OCI-LY1 (cell line): ENCODE measurements around the gene SPSB1.
A peak's percentile ranks its signal among the peaks of the same experiment; 100 is the strongest.

Experiments used
- H2AFZ ChIP-seq: fragments of 200-600 bp; sonication (generic), shearing (Covaris generic); 2 replicates; pipeline ENCODE4 v1.6.0; 2014; ENCODE audit warnings: antibody characterized with exemption, mild to moderate bottlenecking, low read length
- H3F3A ChIP-seq: fragments of 200-600 bp; sonication (generic), shearing (Covaris generic); 2 replicates; pipeline ENCODE4 v1.6.0; 2014; ENCODE audit warnings: mild to moderate bottlenecking, antibody characterized with exemption, low read length, moderate library complexity; ENCODE audit not compliant: insufficient read depth
- H3K27ac ChIP-seq: fragments of 200-600 bp; sonication (generic); 2 replicates; pipeline ENCODE4 v1.5.1; 2014; ENCODE audit warnings: low read length, mixed run types, mild to moderate bottlenecking, low read depth; ENCODE audit not compliant: poor library complexity, severe bottlenecking
- H3K27me3 ChIP-seq: fragments of 200-600 bp; sonication (generic); 2 replicates; pipeline ENCODE4 v1.6.0; 2014; ENCODE audit warnings: antibody characterized with exemption, mild to moderate bottlenecking, low read length, moderate library complexity; ENCODE audit not compliant: insufficient read depth
- H3K36me3 ChIP-seq: fragments of 200-600 bp; sonication (generic); 2 replicates; pipeline ENCODE4 v1.6.1; 2014; ENCODE audit warnings: mild to moderate bottlenecking, antibody characterized with exemption, low read length, moderate library complexity, mixed read lengths; ENCODE audit not compliant: insufficient read depth
- H3K4me1 ChIP-seq: fragments of 200-600 bp; sonication (generic); 2 replicates; pipeline ENCODE4 v1.5.1; 2014; ENCODE audit warnings: mild to moderate bottlenecking, low read length, moderate library complexity; ENCODE audit not compliant: insufficient read depth, severe bottlenecking
- H3K4me2 ChIP-seq: fragments of 200-600 bp; sonication (generic), shearing (Covaris generic); 2 replicates; pipeline ENCODE4 v1.6.1; 2014; ENCODE audit warnings: low read length
- H3K4me3 ChIP-seq: fragments of 200-600 bp; sonication (generic); 2 replicates; pipeline ENCODE4 v1.5.1; 2014; ENCODE audit warnings: low read length, low read depth, mild to moderate bottlenecking, mixed read lengths; ENCODE audit not compliant: poor library complexity, severe bottlenecking
- H3K79me2 ChIP-seq: fragments of 200-600 bp; shearing (Covaris generic); 2 replicates; pipeline ENCODE4 v1.6.1; 2016; ENCODE audit warnings: mixed run types, low read length, mixed read lengths; ENCODE audit not compliant: insufficient read depth
- H3K9ac ChIP-seq: fragments of 200-600 bp; sonication (generic), shearing (Covaris generic); 2 replicates; pipeline ENCODE4 v1.6.1; 2014; ENCODE audit warnings: mild to moderate bottlenecking, low read length, mixed read lengths
- H3K9me2 ChIP-seq: fragments of 200-600 bp; sonication (generic), shearing (Covaris generic); 2 replicates; pipeline ENCODE4 v1.6.1; 2014; ENCODE audit warnings: low read depth, mild to moderate bottlenecking, low read length, mixed read lengths
- H3K9me3 ChIP-seq: fragments of 200-600 bp; shearing (Covaris generic); 2 replicates; pipeline ENCODE4 v1.6.1; 2014; ENCODE audit warnings: low read length, mixed read lengths
- H4K20me1 ChIP-seq: fragments of 200-600 bp; sonication (generic), shearing (Covaris generic); 2 replicates; pipeline ENCODE4 v1.6.0; 2016; ENCODE audit warnings: mild to moderate bottlenecking, low read length; ENCODE audit not compliant: insufficient read depth
- CTCF ChIP-seq: fragments of 200-600 bp; sonication (generic), shearing (Covaris generic); IDR thresholded peaks from 2 replicates; pipeline ENCODE4 v1.5.1; 2017; ENCODE audit warnings: mild to moderate bottlenecking, antibody characterized with exemption, low read length, moderate library complexity, mixed read lengths
- EZH2 ChIP-seq: fragments of 200-600 bp; sonication (generic), shearing (Covaris generic); IDR thresholded peaks from 2 replicates; pipeline ENCODE4 v1.8.0; 2017; ENCODE audit warnings: borderline replicate concordance, mixed run types, mild to moderate bottlenecking, antibody characterized with exemption, low read length, moderate library complexity, mixed read lengths

Gene SPSB1

GRCh38 chr1:9295884-9296283 is 3.2 kb downstream of the SPSB1 start:
- Histone ChIP-seq H3K4me3 (no peak overlapping the region), H3K4me1 (peaks cover 32% of the 10 kb centered on the region), H3K9me3 (no peaks in the 10 kb centered on the region), H3F3A (no peaks in the 10 kb centered on the region), H3K4me2 (peak overlapping the region; percentile 88; the same call in 1 of the 2 replicates), H3K36me3 (peaks cover 10% of the 10 kb centered on the region; the same call in 1 of the 2 replicates), H3K79me2 (peaks cover 35% of the 10 kb centered on the region), H3K27ac (no peak overlapping the region), H3K9me2 (no peaks in the 10 kb centered on the region), H2AFZ (no peak overlapping the region), H3K27me3 (no peaks in the 10 kb centered on the region), H3K9ac (no peak overlapping the region), H4K20me1 (no peaks in the 10 kb centered on the region)
- TF ChIP-seq CTCF: no peak
- no peak for TF ChIP-seq EZH2

DNA sequence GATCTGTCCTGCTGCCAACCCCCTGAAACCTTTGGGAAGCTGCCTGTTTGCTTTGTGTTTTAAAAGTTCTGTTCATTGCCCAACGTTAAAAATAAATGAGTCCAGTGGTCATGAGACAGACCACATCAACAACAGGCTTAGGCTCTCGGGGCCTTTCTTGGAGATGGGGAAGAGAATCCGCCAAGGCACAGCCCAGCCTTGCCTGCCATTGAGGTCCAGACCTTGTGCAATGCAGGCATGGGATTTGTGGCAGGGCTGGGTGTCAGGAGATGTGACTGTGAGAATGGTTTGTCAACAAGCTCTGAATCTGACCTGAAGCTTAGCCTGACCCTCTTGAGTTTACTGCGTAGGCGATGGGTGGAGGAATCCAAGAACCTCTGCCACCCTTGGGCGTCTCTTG is 4.2 kb downstream of the SPSB1 start:
- TF ChIP-seq EZH2: no peak
- TF ChIP-seq CTCF: no peak
- Histone ChIP-seq H3K27me3 (no peaks in the 10 kb centered on the region), H3K9ac (no peak overlapping the region), H3K9me2 (no peaks in the 10 kb centered on the region), H3F3A (no peaks in the 10 kb centered on the region), H3K36me3 (peaks cover 10% of the 10 kb centered on the region; the same call in 1 of the 2 replicates), H3K4me2 (no peak overlapping the region), H3K4me3 (no peak overlapping the region), H3K4me1 (peaks cover 32% of the 10 kb centered on the region), H3K9me3 (no peaks in the 10 kb centered on the region), H3K79me2 (peaks cover 35% of the 10 kb centered on the region), H4K20me1 (no peaks in the 10 kb centered on the region), H2AFZ (no peak overlapping the region), H3K27ac (no peak overlapping the region)

DNA sequence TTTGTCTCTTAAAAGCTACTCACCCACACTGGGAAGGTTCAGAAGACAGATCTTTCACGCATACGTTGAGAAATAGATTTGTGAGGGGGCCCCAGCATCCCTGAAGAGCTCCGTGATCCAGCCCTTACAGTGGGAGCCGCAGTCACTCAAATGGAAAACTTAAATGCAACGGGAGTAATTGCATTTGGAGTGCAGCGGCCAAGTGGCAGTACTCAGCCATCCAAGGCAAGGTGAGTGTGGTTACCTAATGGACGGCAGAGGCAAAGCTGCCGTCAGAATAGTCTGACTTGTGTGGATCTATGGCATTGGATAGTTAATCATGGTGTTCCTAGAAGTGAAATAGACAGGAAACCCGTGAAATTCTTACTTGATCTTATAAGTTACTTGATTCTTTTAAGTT is 5.1 kb downstream of the SPSB1 start:
- peaks cover 38% of the 10 kb centered on the region for H3K4me1 ChIP-seq
- H3K4me3 ChIP-seq: no peak overlapping the region
- TF ChIP-seq CTCF (no peak), EZH2 (no peak)
- no peak overlapping the region for H3K4me2 ChIP-seq
- H3K79me2 ChIP-seq: peaks cover 35% of the 10 kb centered on the region
- no peak overlapping the region for H2AFZ ChIP-seq
- no peaks in the 10 kb centered on the region for H3F3A ChIP-seq
- H3K27ac ChIP-seq: no peak overlapping the region
- no peak overlapping the region for H3K9ac ChIP-seq
- H4K20me1 ChIP-seq: no peaks in the 10 kb centered on the region
- H3K36me3 ChIP-seq: peaks cover 10% of the 10 kb centered on the region; the same call in 1 of the 2 replicates
- no peaks in the 10 kb centered on the region for H3K9me2 ChIP-seq
- no peaks in the 10 kb centered on the region for H3K9me3 ChIP-seq
- no peaks in the 10 kb centered on the region for H3K27me3 ChIP-seq
